Transverse colon (tissue), 4 donors: ENCODE results near the gene NBAS. TPM values are rescaled to one million over a fixed set of nuclear protein-coding genes. Genes with fewer than 3 reads are reported as not detected.

Source experiments
- DNase-seq: peaks from one replicate; pipeline ENCODE4 v3.0.0-alpha.2; 2019
- H3K27ac ChIP-seq, 4 donors: fragments of 200-600 bp; sonication (generic); 2 replicates each; pipeline ENCODE4 v1.5.1; 2016 to 2018; ENCODE audit warnings: inconsistent platforms in 4 of 4
- H3K27me3 ChIP-seq: fragments of 200-600 bp; sonication (generic); 2 replicates; pipeline ENCODE4 v1.5.1; 2017; ENCODE audit warnings: inconsistent platforms
- H3K36me3 ChIP-seq, 4 donors: fragments of 200-600 bp; sonication (generic); 2 replicates each; pipeline ENCODE4 v1.5.1; 2017 to 2019; ENCODE audit warnings: inconsistent platforms in 4 of 4
- H3K4me1 ChIP-seq, 4 donors: fragments of 200-600 bp; sonication (generic); 2 replicates each; pipeline ENCODE4 v1.5.1; 2017 to 2020; ENCODE audit warnings: inconsistent platforms in 4 of 4
- H3K4me3 ChIP-seq, 4 donors: fragments of 200-600 bp; sonication (generic); 1 replicate in 1 of 4; 2 replicates in 3 of 4; pipeline versions ENCODE4 v1.5.1 to v1.6.1; 2017 to 2019; ENCODE audit warnings: inconsistent platforms in 4 of 4
- H3K9me3 ChIP-seq, 2 donors: fragments of 200-600 bp; sonication (generic); 2 replicates each; pipeline ENCODE4 v1.5.1; 2017 to 2019; ENCODE audit warnings: inconsistent platforms in 2 of 2
- CTCF ChIP-seq, 5 experiments: fragments of 200-600 bp in 3 of 5; fragments of 450-650 bp in 2 of 5; sonication (generic) in 3 of 5; IDR thresholded peaks; 1 replicate in 2 of 5; 2 replicates in 3 of 5; pipeline ENCODE4 v1.5.1; 2016 to 2017; ENCODE audit warnings: antibody characterized with exemption in 5 of 5, inconsistent platforms in 3 of 5, mild to moderate bottlenecking in 2 of 5, moderate library complexity in 1 of 5
- EP300 ChIP-seq: sonication (generic); formaldehyde crosslinking; IDR thresholded peaks from one replicate; pipeline ENCODE4 v1.6.1; 2017; ENCODE audit warnings: antibody characterized with exemption, low read depth
- POLR2A ChIP-seq: fragments of 450-650 bp; IDR thresholded peaks from one replicate; pipeline ENCODE4 v1.6.1; 2016; ENCODE audit warnings: antibody characterized with exemption, mild to moderate bottlenecking, moderate library complexity
- POLR2AphosphoS5 ChIP-seq, 3 donors: sonication (generic); formaldehyde crosslinking; IDR thresholded peaks; one replicate each; pipeline ENCODE4 v1.6.1; 2016; ENCODE audit warnings: antibody characterized with exemption in 3 of 3
- WGBS, 2 donors: methylation state at CpG; one replicate each; pipeline ENCODE4 v1.1.5; 2018; ENCODE audit warnings: low coverage in 1 of 2; 5-methylcytosine and 5-hydroxymethylcytosine counted together
- in situ Hi-C, 4 donors: fragments of 200-750 bp; cut with MboI; loops; one replicate each; pipeline versions ENCODE4 v1.15.0 to v1.15.1; 2017; ENCODE audit warnings: low sequenced_read_pairs in 3 of 4, low pct_ligation_motif_present in 1 of 4, low pct_unique_long_range_greater_than_20kb in 1 of 4
- intact Hi-C: fragments of 100-400 bp; cut with DNase I; formaldehyde crosslinking; loops from one replicate; pipeline ENCODE4 v1.15.1; 2023; ENCODE audit warnings: low total_unique reads
- total RNA-seq, 4 donors: library from RNA; depleted of rRNA; stranded (reverse); fragments of >200 nt; gene quantifications; one replicate each; pipeline ENCODE4 v1.1.0, GENCODE V29; 2016

NBAS gene
- total RNA-seq, 4 donors from 2014 or later, result 30.6 to 43.2 (median 34.5) TPM

DNA sequence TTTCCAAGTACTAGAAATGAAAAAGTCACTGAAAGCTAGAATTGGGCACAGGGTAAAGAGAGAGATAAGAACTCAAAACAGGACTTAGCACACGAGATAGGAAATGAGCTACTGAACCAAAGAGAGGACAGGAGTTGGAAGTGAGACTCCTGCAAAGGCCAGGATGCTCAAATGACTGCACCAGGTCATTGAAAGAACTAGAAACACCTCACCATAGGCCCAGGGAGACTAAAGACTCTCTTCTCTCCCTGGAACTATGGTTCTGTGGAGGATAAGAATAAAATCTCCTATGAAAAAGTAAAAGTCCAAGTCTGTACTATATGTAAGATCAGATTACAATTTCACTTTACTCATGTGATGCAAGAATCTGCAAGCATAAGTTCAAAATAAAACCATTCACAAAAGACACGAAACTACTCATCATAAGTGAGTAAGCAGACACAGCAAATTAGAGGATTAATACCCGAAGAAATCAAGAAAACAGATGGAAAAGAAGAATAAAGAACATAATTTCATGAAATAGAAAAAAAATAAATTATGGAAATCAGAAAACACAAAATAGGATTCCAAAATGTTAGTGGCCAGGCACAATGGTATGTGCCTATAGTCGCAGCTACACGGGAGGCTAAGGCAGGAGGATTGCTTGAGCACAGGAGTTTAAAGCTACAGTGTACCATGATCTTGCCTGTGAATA, 6.5 kb downstream of the NBAS start:
- in situ Hi-C loops, result no loop called here

GRCh38 chr2:15553951-15554350, 7.2 kb downstream of the NBAS start:
- Histone ChIP-seq H3K36me3 (peaks cover 0 to 17% (median 7%) of the 10 kb centered on the region in 4 donors), H3K4me3 (no peak overlapping the region), H3K27ac (no peak overlapping the region), H3K9me3 (no peaks in the 10 kb centered on the region), H3K4me1 (peaks cover 0 to 7% (median 1%) of the 10 kb centered on the region in 4 donors), H3K27me3 (no peaks in the 10 kb centered on the region)
- DNase-seq, result no peak
- intact Hi-C loops (no loop called here), in situ Hi-C loops (no loop called here)
- TF ChIP-seq EP300, result no peak
- no peak for TF ChIP-seq CTCF (IDR thresholded peaks at IDR 0.05)
- no peak for TF ChIP-seq POLR2AphosphoS5 (IDR thresholded peaks at IDR 0.05)
- TF ChIP-seq POLR2A, result no peak
- 92 to 95% methylated on average over 3 of the region's 3 CpGs for WGBS, 2 donors

More for the DNA sequence above, 6.5 kb downstream of the NBAS start:
- no peaks in the 10 kb centered on the region for H3K27me3 ChIP-seq
- no peak for TF ChIP-seq EP300
- no peak for TF ChIP-seq POLR2AphosphoS5 (IDR thresholded peaks at IDR 0.05)
- no peak for TF ChIP-seq POLR2A
- WGBS, 2 donors, result 88 to 92% methylated on average over 5 of the region's 5 CpGs
- no peaks in the 10 kb centered on the region for H3K9me3 ChIP-seq
- no peak for DNase-seq
- H3K36me3 ChIP-seq, result peaks cover 0 to 10% (median 5%) of the 10 kb centered on the region in 4 donors
- no peak overlapping the region for H3K27ac ChIP-seq
- H3K4me1 ChIP-seq, result peaks cover 1 to 10% (median 5%) of the 10 kb centered on the region in 4 donors
- no peak overlapping the region for H3K4me3 ChIP-seq
- intact Hi-C loops, result no loop called here

DNA sequence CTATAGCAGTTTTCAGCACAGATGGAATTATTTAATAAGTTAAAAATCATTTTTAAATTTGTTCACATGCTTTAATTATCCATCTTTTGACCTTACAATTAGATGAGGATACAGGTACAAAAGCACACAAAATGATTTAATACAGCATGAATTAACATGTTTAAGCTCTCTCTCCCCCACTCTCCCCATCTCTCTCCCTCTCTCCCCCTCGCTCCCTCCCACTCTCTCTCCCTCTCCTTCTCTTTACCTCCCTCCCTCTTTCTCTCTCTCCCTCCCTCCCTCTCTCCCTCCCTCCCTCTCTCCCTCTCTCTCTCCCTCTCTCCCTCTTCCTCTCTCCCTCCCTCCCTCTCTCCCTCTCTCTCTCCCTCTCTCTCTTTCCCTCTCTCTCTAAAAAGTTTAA, 7.6 kb downstream of the NBAS start:
- H3K4me3 ChIP-seq, result no peak overlapping the region
- H3K27me3 ChIP-seq, result no peaks in the 10 kb centered on the region
- in situ Hi-C loops (no loop called here), intact Hi-C loops (no loop called here)
- TF ChIP-seq CTCF (IDR thresholded peaks at IDR 0.05) (no peak), POLR2A (no peak), EP300 (no peak), POLR2AphosphoS5 (IDR thresholded peaks at IDR 0.05) (no peak)
- 100% methylated on average over 1 of the region's 1 CpG for WGBS, 2 donors
- H3K9me3 ChIP-seq, result no peaks in the 10 kb centered on the region
- no peak overlapping the region for H3K27ac ChIP-seq
- H3K36me3 ChIP-seq, result peaks cover 0 to 17% (median 8%) of the 10 kb centered on the region in 4 donors
- DNase-seq, result no peak
- H3K4me1 ChIP-seq, result peaks cover 0 to 5% (median under 1%) of the 10 kb centered on the region in 4 donors

GRCh38 chr2:15548974-15549373, 12.2 kb downstream of the NBAS start:
- 93 to 95% methylated on average over 2 of the region's 2 CpGs for WGBS, 2 donors
- no peaks in the 10 kb centered on the region for H3K4me1 ChIP-seq
- no peaks in the 10 kb centered on the region for H3K9me3 ChIP-seq
- no peak overlapping the region for H3K27ac ChIP-seq
- intact Hi-C loops (no loop called here), in situ Hi-C loops (no loop called here)
- no peak for DNase-seq
- TF ChIP-seq POLR2A (no peak), POLR2AphosphoS5 (IDR thresholded peaks at IDR 0.05) (no peak), EP300 (no peak), CTCF (IDR thresholded peaks at IDR 0.05) (no peak)
- no peak overlapping the region for H3K4me3 ChIP-seq
- no peaks in the 10 kb centered on the region for H3K27me3 ChIP-seq
- H3K36me3 ChIP-seq, result peaks cover 0 to 21% (median 10%) of the 10 kb centered on the region in 4 donors
